NCI-H345 treated with DMSO at 0.1 percent for 48 hours (cell line): ENCODE results near the gene FBXO40.
"Not testable (repeated sequence)": the region's sequence is repeated elsewhere in the genome, so short reads cannot be mapped to it uniquely, and the experiment has no call there.

Source experiments
- DNase-seq: peaks from one replicate; lab custom pipeline; 2025; ENCODE audit not compliant: unreplicated experiment; lab: John Stamatoyannopoulos, UW

The FBXO40 gene

GRCh38 chr3:121592856-121593702, at the start of gene FBXO40:
TSS of gene FBXO40 (plus strand) at chr3:121593379. CDS start at chr3:121620576, 27,197 bp downstream.
- peak; percentile 24 for DNase-seq

GRCh38 chr3:121545049-121545573, 48.1 kb upstream of the FBXO40 start:
- no peak for DNase-seq

- peak; percentile 58 for DNase-seq
Observed at GRCh38 chr3:121545574-121546455, 47.4 kb upstream of the FBXO40 start, which contains the start of gene POLQ. TSS of gene POLQ (minus strand) at chr3:121545988. CDS start at chr3:121545877, 111 bp downstream.

- no peak for DNase-seq
Observed at GRCh38 chr3:121552379-121552778, 40.8 kb upstream of the FBXO40 start.

- no peak for DNase-seq
Observed at GRCh38 chr3:121552797-121553196, 40.4 kb upstream of the FBXO40 start.

- no peak for DNase-seq
Observed at GRCh38 chr3:121557426-121557934, 35.7 kb upstream of the FBXO40 start.

GRCh38 chr3:121562148-121562547, 31.0 kb upstream of the FBXO40 start:
- DNase-seq, result no peak

- no peak for DNase-seq
Observed at GRCh38 chr3:121566773-121567172, 26.4 kb upstream of the FBXO40 start.

- no peak for DNase-seq
Observed at GRCh38 chr3:121567649-121568048, 25.5 kb upstream of the FBXO40 start, which contains the start of gene ARGFX. TSS of gene ARGFX (plus strand) at chr3:121567949. CDS start at chr3:121570714, 2,765 bp downstream.

- no peak for DNase-seq
Observed at GRCh38 chr3:121574449-121574848, 18.7 kb upstream of the FBXO40 start.

- DNase-seq, result no peak
Observed at GRCh38 chr3:121581691-121582090, 11.5 kb upstream of the FBXO40 start.

GRCh38 chr3:121584418-121584817, 8.8 kb upstream of the FBXO40 start:
- DNase-seq, result no peak

- not testable (repeated sequence) for DNase-seq
Observed at GRCh38 chr3:121593806-121594205, 627 bp downstream of the FBXO40 start.

GRCh38 chr3:121594850-121595249, 1.7 kb downstream of the FBXO40 start:
- DNase-seq, result no peak

- DNase-seq, result no peak
Observed at GRCh38 chr3:121595765-121596406, 2.7 kb downstream of the FBXO40 start.

- no peak for DNase-seq
Observed at GRCh38 chr3:121598564-121598963, 5.4 kb downstream of the FBXO40 start.

GRCh38 chr3:121599900-121600299, 6.7 kb downstream of the FBXO40 start:
- not testable (repeated sequence) for DNase-seq

- DNase-seq, result no peak
Observed at GRCh38 chr3:121601212-121601812, 8.1 kb downstream of the FBXO40 start.

- DNase-seq, result no peak
Observed at GRCh38 chr3:121604759-121605158, 11.6 kb downstream of the FBXO40 start.

- DNase-seq, result no peak
Observed at GRCh38 chr3:121606106-121606505, 12.9 kb downstream of the FBXO40 start.
